K562 (cell line): ENCODE data around the gene GHR. TPM values are rescaled to one million over a fixed set of nuclear protein-coding genes. Genes with fewer than 3 reads are reported as not detected.

Source experiments
- ATAC-seq: fragments of 200-7000 bp; cut with Tn5 transposase; 3 replicates; pipeline ENCODE4 v1.9.1; 2020; ENCODE audit warnings: moderate library complexity
- BruUV-seq: library from RNA; stranded (reverse); fragments of 400-500 nt; replicated peaks from 2 replicates; lab custom pipeline; 2021; lab: Mats Ljungman, UMichigan
- CTCF ChIA-PET: fragments of 300-600 bp; formaldehyde crosslinking; extraction: SDS; loops from one replicate; lab custom pipeline; 2021; ENCODE audit warnings: low intra/inter-chr PET ratio; lab: Yijun Ruan, JAX
- POLR2A ChIA-PET: fragments of 300-600, 350-650 bp; sonication (Branson Sonifier 250); formaldehyde crosslinking; extraction: SDS; loops from one replicate; lab custom pipeline; 2021; ENCODE audit warnings: antibody characterized with exemption, inconsistent platforms; lab: Yijun Ruan, JAX
- DNase-seq, 4 experiments: peaks; one replicate each; pipeline versions ENCODE4 v3.0.0 to v3.0.0-alpha.2; 2011 to 2018; ENCODE audit warnings: low spot score in 3 of 4, mixed read lengths in 3 of 4; ENCODE audit errors: extremely low read depth in 1 of 4
- FAIRE-seq: peaks from 2 replicates; lab custom pipeline; 2011; peaks lifted over from hg19 to GRCh38; lab: Jason Lieb, UNC
- H2AFZ ChIP-seq: 2 replicates; pipeline ENCODE4 v1.6.0; 2011; ENCODE audit warnings: low read depth, low read length, control low read depth, inconsistent platforms
- H3K27ac ChIP-seq: fragments of 200-600 bp; 3 replicates; pipeline ENCODE4 v1.8.0; 2011; ENCODE audit warnings: low read depth, mild to moderate bottlenecking, control low read depth, inconsistent platforms, low read length, moderate library complexity, mixed read lengths; ENCODE audit errors: extremely low read depth
- H3K27me3 ChIP-seq, 2 experiments: fragments of 300-600 bp in 1 of 2; 2 replicates in 1 of 2; 3 replicates in 1 of 2; pipeline versions ENCODE4 v1.6.0 to v1.8.0; 2011; ENCODE audit warnings: inconsistent platforms in 2 of 2, low read length in 2 of 2, mild to moderate bottlenecking in 1 of 2, mixed read lengths in 1 of 2, moderate library complexity in 1 of 2; ENCODE audit not compliant: control insufficient read depth in 2 of 2, insufficient read depth in 2 of 2
- H3K36me3 ChIP-seq: fragments of 300-600 bp; 3 replicates; pipeline ENCODE4 v1.8.0; 2011; ENCODE audit warnings: mild to moderate bottlenecking, low read length, inconsistent platforms; ENCODE audit not compliant: control insufficient read depth, insufficient read depth
- H3K4me1 ChIP-seq, 2 experiments: fragments of 200-600 bp in 1 of 2; replicated peaks in 1 of 2; 2 replicates in 1 of 2; 3 replicates in 1 of 2; pipeline versions ENCODE4 v1.5.1 to v1.8.0; 2011; ENCODE audit warnings: inconsistent platforms in 2 of 2, low read length in 2 of 2, mild to moderate bottlenecking in 1 of 2, mixed read lengths in 1 of 2, moderate library complexity in 1 of 2; ENCODE audit not compliant: control insufficient read depth in 2 of 2, insufficient read depth in 2 of 2
- H3K4me2 ChIP-seq: 2 replicates; pipeline ENCODE4 v1.6.1; 2011; ENCODE audit warnings: low read length, control low read depth, inconsistent platforms, mixed read lengths; ENCODE audit not compliant: insufficient read depth
- H3K4me3 ChIP-seq: fragments of 200-600 bp; sonication (generic), shearing (Covaris generic); 2 replicates; pipeline ENCODE4 v1.5.1; 2016; ENCODE audit warnings: control low read depth, inconsistent platforms
- H3K79me2 ChIP-seq: fragments of 200-600 bp; 3 replicates; pipeline ENCODE4 v1.8.0; 2011; ENCODE audit warnings: low read length, inconsistent platforms; ENCODE audit not compliant: control insufficient read depth, insufficient read depth
- H3K9ac ChIP-seq, 2 experiments: 2 replicates each; pipeline versions ENCODE4 v1.6.0 to v1.6.1; 2011; ENCODE audit warnings: low read depth in 2 of 2, low read length in 2 of 2, control low read depth in 1 of 2, inconsistent platforms in 1 of 2, mild to moderate bottlenecking in 1 of 2, mixed read lengths in 1 of 2; ENCODE audit not compliant: insufficient read depth in 1 of 2
- H3K9me1 ChIP-seq: one replicate; pipeline ENCODE4 v1.6.0; 2011; ENCODE audit warnings: inconsistent platforms, mild to moderate bottlenecking, low read length, moderate library complexity; ENCODE audit not compliant: control insufficient read depth, insufficient read depth
- H3K9me3 ChIP-seq: replicated peaks from 2 replicates; pipeline ENCODE4 v1.5.1; 2011; ENCODE audit warnings: low read depth, low read length, inconsistent platforms; ENCODE audit not compliant: control insufficient read depth, insufficient read depth
- H4K20me1 ChIP-seq: replicated peaks from 2 replicates; pipeline ENCODE4 v1.6.1; 2011; ENCODE audit warnings: low read length, inconsistent platforms, mixed read lengths; ENCODE audit not compliant: control insufficient read depth, insufficient read depth
- ATF7 ChIP-seq: fragments of 450-650 bp; IDR thresholded peaks from 2 replicates; pipeline ENCODE4 v1.7.1; 2014; ENCODE audit warnings: mild to moderate bottlenecking, moderate library complexity
- BRD9 ChIP-seq: fragments of 450-650 bp; IDR thresholded peaks from 2 replicates; pipeline ENCODE4 v1.6.1; 2018; ENCODE audit warnings: low read depth; ENCODE audit not compliant: partially characterized antibody
- CREB5 ChIP-seq: fragments of 250-450 bp; sonication (Bioruptor Pico); IDR thresholded peaks from 2 replicates; pipeline ENCODE4 v1.5.0; 2020; ENCODE audit warnings: mild to moderate bottlenecking
- CXXC5 ChIP-seq: fragments of 250-450 bp; sonication (Bioruptor Pico); IDR thresholded peaks from 2 replicates; pipeline ENCODE4 v1.8.0; 2022; ENCODE audit warnings: inconsistent platforms, mild to moderate bottlenecking, moderate library complexity
- GATAD2A ChIP-seq: fragments of 450-650 bp; IDR thresholded peaks from 2 replicates; pipeline ENCODE4 v1.6.1; 2017
- GTF2E2 ChIP-seq: fragments of 200-800 bp; sonication (Bioruptor generic); IDR thresholded peaks from 2 replicates; pipeline ENCODE4 v1.6.1; 2016; ENCODE audit warnings: missing genetic modification characterization, missing compliant biosample characterization
- HLTF ChIP-seq: fragments of 450-650 bp; IDR thresholded peaks from 2 replicates; pipeline ENCODE4 v1.6.1; 2016
- KLF1 ChIP-seq: fragments of 450-650 bp; IDR thresholded peaks from 2 replicates; pipeline ENCODE4 v1.6.1; 2016; ENCODE audit warnings: missing genetic modification characterization, missing compliant biosample characterization
- MNT ChIP-seq, 2 experiments: fragments of 450-650 bp; conservative IDR thresholded peaks; 2 replicates each; pipeline ENCODE4 v1.6.1; 2017; ENCODE audit warnings: mild to moderate bottlenecking in 2 of 2, moderate library complexity in 2 of 2
- MXI1 ChIP-seq: IDR thresholded peaks from 2 replicates; pipeline ENCODE4 v1.6.1; 2011; ENCODE audit warnings: low read depth, mild to moderate bottlenecking, improper control_type of control experiment, low read length
- PKNOX1 ChIP-seq: fragments of 450-650 bp; IDR thresholded peaks from 2 replicates; pipeline ENCODE4 v1.6.1; 2016
- POLR2H ChIP-seq: IDR thresholded peaks from 2 replicates; pipeline ENCODE4 v1.6.1; 2016; ENCODE audit warnings: missing genetic modification characterization, low read depth, mild to moderate bottlenecking, control low read depth, missing compliant biosample characterization, moderate library complexity
- PPARD ChIP-seq: fragments of 250-450 bp; sonication (Bioruptor Pico); IDR thresholded peaks from 2 replicates; pipeline ENCODE4 v1.8.0; 2022; ENCODE audit warnings: inconsistent platforms, mild to moderate bottlenecking, moderate library complexity
- RHOXF2B ChIP-seq: fragments of 250-450 bp; sonication (Bioruptor Pico); conservative IDR thresholded peaks from 2 replicates; pipeline ENCODE4 v1.5.1; 2021
- SAFB2 ChIP-seq: fragments of 200-400 bp; formaldehyde crosslinking; IDR thresholded peaks from 2 replicates; pipeline ENCODE4 v1.6.1; 2018; ENCODE audit warnings: borderline replicate concordance, low read length, low read depth, moderate library complexity; ENCODE audit not compliant: severe bottlenecking
- SMARCE1 ChIP-seq: fragments of 450-650 bp; IDR thresholded peaks from 2 replicates; pipeline ENCODE4 v1.7.1; 2016; ENCODE audit warnings: mild to moderate bottlenecking
- ZBTB7A ChIP-seq: IDR thresholded peaks from 2 replicates; pipeline ENCODE4 v1.6.1; 2011; ENCODE audit warnings: low read depth, mild to moderate bottlenecking, low read length, moderate library complexity, borderline replicate concordance; ENCODE audit not compliant: control insufficient read depth
- ZNF143 ChIP-seq: sonication (generic); formaldehyde crosslinking; IDR thresholded peaks from 2 replicates; pipeline ENCODE4 v1.9.0; 2022; ENCODE audit warnings: mild to moderate bottlenecking, missing genetic modification reagents
- ZNF408 ChIP-seq: fragments of 250-450 bp; sonication (Bioruptor Pico); IDR thresholded peaks from 2 replicates; pipeline ENCODE4 v1.4.0; 2020; ENCODE audit warnings: low read depth, mild to moderate bottlenecking, moderate library complexity
- WGBS: fragments of 100-300 bp; shearing (Covaris generic); methylation state at CpG from one replicate; pipeline ENCODE4 v1.1.6; 2016; ENCODE audit warnings: low coverage, mixed read lengths; ENCODE audit not compliant: insufficient coverage; ENCODE audit errors: missing lambda C conversion rate; 5-methylcytosine and 5-hydroxymethylcytosine counted together
- in situ Hi-C: fragments of 300-500 bp; cut with MboI; formaldehyde crosslinking; loops from 4 replicates; pipeline ENCODE4 v1.15.0; 2018; ENCODE audit warnings: inconsistent platforms, mixed read lengths
- intact Hi-C: fragments of 100-400 bp; cut with micrococcal nuclease; formaldehyde crosslinking; loops from 2 replicates; pipeline ENCODE4 v1.14.2; 2022
- polyA plus RNA-seq, 8 experiments: library from polyadenylated mRNA; depleted of rRNA in 4 of 8; stranded (reverse) in 5 of 8; unstranded in 3 of 8; fragments of >200 nt; fragmentation: Nextera tagmentation in 2 of 8; fragmentation: Illumina TruSeq in 1 of 8; extraction: Ambion mirVana in 2 of 8; extraction: Trizol in 1 of 8; gene quantifications; 2 replicates each; pipeline versions ENCODE4 v1.2.1 to v1.2.3, GENCODE V29; 2011 to 2014; ENCODE audit warnings: inconsistent platforms in 1 of 8, missing spikeins in 1 of 8
- total RNA-seq, 7 experiments: library from RNA; depleted of rRNA in 6 of 7; stranded (reverse); fragments of >200 nt in 6 of 7; fragmentation: Illumina TruSeq in 2 of 7; extraction: Trizol in 2 of 7; gene quantifications; 2 replicates each; pipeline versions ENCODE4 v1.2.1 to v1.2.3, GENCODE V29; 2011 to 2021; ENCODE audit warnings: low replicate concordance in 1 of 7

The GHR gene
- total and polyA plus RNA-seq, 9 of the 15 experiments (the other 6 are each of a cell fraction or from before 2014, with no cell fraction given): 0.01 to 0.13 (median 0.07) TPM; not detected in 5

GRCh38 chr5:42579320-42579719, 156.1 kb downstream of the GHR start (continued):
- peak in 1 of 2 experiments; percentile 31; a peak in 1 of 4 replicates for TF ChIP-seq MNT (conservative IDR thresholded peaks at IDR 0.05)
- no peak for TF ChIP-seq ZBTB7A
- no peak for TF ChIP-seq SMARCE1
- peak; percentile 88 for TF ChIP-seq PKNOX1

- TF ChIP-seq GTF2E2 (no peak), ZNF408 (CRISPR knock-in tag) (no peak), RHOXF2B (CRISPR knock-in tag) (no peak), KLF1 (tag) (no peak), ATF7 (no peak), HLTF (no peak), POLR2H (no peak), PPARD (no peak), ZNF143 (CRISPR knock-in tag) (no peak), CREB5 (no peak), SAFB2 (no peak), BRD9 (no peak), GATAD2A (no peak), CXXC5 (CRISPR knock-in tag) (no peak), MXI1 (no peak)
These were observed 158.6 kb downstream of the GHR start for GRCh38 chr5:42581845-42582244.

More at GRCh38 chr5:42581845-42582244, 158.6 kb downstream of the GHR start:
- POLR2A ChIA-PET: interaction anchor here (1.1 to 1.3 kb wide), 3 partner anchors 9 to 313 kb away, joined by 3 to 5 read pairs (median 4); no protein-coding TSS in a partner anchor
- H3K4me1 ChIP-seq: peaks cover 16 to 19% of the 10 kb centered on the region in 2 experiments; a peak in 4 of 5 replicates
- H3K27me3 ChIP-seq: peaks cover 0 to 7% of the 10 kb centered on the region in 2 experiments; a peak in 3 of 5 replicates
- no TSS peak for BruUV-seq
- no peaks in the 10 kb centered on the region for H3K36me3 ChIP-seq
- in situ Hi-C loops: loop anchor here (25.0 kb wide), 2 partner anchors 305 to 720 kb away; partner anchors contain the start of gene OXCT1
- H3K4me3 ChIP-seq: no peak overlapping the region
- FAIRE-seq (no peak), DNase-seq (no peak), ATAC-seq (no peak)
- intact Hi-C loops: loop anchor here (10.0 kb wide), 2 partner anchors 463 to 727 kb away; partner anchors contain the start of gene ANXA2R
- no peaks in the 10 kb centered on the region for H3K9me1 ChIP-seq
- H3K79me2 ChIP-seq: no peaks in the 10 kb centered on the region
- 17% methylated on average over 7 of the region's 7 CpGs for WGBS
- H4K20me1 ChIP-seq: no peaks in the 10 kb centered on the region
- no peak overlapping the region for H3K27ac ChIP-seq
- CTCF ChIA-PET: no interaction called here
- H2AFZ ChIP-seq: no peak overlapping the region
- H3K9ac ChIP-seq: no peak overlapping the region
- no peak overlapping the region for H3K4me2 ChIP-seq
- H3K9me3 ChIP-seq: no peaks in the 10 kb centered on the region
